NCI-H2227 (cell line): Measurements from ENCODE around the gene RGS7.
"Not testable (repeated sequence)": the region's sequence is repeated elsewhere in the genome, so short reads cannot be mapped to it uniquely, and the experiment has no call there.

Experiments
- DNase-seq: peaks from one replicate; lab custom pipeline; 2025; ENCODE audit not compliant: unreplicated experiment; lab: John Stamatoyannopoulos, UW

RGS7 gene

DNA sequence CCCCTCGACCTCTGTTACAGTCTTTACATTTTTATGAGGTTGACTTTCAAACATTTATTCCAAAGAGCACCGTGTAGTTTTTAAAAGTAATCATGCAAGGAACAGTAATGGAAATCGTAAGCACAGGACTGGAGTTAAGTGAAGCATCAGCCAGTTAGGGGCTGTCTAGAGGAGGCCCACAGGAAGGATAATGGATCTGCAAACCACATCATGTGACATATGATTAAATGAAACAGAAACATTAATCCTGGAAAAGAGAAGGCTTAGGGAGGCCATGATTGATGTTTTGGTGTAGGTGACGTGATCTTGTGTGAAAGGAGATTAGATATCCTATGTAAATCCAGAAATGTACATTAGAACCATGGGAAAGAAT, 25.0 kb downstream of the RGS7 start:
- no peak for DNase-seq

DNA sequence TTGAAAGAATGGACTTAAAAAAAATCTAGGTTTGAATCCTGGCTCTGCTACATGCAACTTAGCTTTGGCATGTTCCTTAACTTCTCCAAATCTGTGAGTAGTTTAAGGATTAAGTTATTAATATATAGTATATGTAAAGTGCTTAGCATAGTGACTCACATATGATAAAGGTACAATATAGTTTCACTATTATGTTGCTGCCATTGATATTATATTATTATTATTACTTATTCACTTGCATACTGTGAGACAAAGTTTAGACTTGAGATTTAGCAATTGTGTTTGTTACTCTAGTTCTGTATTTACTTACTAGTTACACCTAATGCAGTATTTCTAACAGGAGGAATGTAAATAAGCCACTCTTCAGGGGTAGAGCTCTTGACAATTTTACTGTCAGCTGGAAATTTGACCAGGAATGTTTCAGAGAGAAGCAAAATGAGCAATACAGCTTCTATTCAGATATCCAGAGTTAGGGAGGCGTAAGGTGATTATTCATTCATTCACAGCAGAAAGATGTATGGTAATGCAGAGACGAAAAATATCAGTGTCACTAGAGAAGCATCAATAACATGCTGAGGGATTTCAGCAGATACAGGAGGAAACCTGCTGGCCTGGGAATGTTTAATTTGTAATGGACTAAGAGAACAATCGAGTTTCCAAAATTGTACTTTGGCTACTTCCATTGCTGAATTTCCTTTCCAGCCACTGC, 25.5 kb downstream of the RGS7 start:
- no peak for DNase-seq

DNA sequence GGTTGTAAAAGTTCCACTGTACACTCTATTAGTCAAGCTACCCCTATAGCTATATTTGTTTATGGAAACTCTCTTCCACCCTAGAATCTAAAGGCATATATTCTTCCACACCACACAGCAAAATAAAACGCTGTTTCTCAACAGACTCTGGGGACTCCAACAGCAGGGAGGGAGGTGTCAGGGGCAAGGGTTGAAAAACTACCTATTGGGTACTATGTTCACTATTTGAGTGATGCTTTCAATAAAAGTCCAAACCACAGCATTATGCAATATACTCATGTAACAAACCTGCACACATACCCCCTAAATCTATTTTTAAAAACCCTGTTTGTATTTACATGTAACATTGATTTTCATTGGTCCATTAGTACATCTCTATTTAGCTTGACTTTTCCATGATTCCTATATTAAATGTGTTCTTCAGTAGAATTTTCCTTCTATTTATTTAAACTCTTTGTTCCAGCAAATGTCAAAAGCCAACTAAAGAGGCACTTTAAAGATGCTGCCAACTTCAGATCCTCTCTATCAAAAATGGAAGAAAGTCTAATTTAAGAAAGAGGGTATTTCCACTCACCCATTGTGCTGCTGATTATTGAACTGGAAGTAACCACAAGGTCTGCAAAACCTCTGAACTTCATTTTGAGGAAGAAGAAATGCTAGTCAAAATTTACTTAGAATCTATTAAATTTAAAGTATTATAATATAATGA, 26.2 kb downstream of the RGS7 start:
- DNase-seq, result no peak

DNA sequence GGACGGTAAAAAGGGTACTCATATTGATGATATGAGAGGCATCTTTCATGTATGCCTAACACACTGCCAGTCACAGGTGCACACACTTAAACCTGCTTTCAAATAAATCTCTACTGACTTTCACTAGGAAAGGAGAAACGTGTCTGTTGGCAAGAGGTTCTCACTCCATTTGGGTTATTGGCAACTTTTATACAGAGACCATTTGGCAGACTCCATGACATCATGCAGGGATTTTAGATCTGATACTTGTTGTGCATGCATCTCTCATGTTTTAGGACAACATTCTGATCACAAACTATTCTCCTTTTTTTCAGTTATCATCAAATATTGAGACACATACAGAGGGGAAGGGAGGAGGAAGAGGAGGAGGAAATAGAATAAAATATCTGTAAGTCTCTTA, 31.5 kb downstream of the RGS7 start:
- DNase-seq, result no peak

- DNase-seq, result no peak
Observed at GRCh38 chr1:241323514-241324195, 33.4 kb downstream of the RGS7 start.

DNA sequence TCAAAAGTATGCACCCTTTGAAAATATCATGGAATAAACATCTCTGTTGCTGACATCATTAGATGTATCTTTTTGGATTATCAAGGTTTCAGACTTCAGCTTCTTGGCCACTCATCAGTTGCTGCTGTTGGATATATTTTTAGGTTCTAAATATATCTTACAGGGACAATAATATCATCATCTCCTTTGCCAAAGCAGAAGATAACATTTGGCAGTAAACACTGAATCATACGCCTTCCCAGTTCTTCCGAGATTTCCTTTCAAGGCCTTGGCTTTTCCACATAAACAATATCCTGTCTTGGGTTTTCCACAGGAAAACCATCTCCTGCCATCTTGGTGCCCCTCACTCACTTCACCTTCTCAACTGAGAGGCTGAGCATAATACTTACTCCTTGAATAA, 39.3 kb downstream of the RGS7 start:
- no peak for DNase-seq

- no peak for DNase-seq
Observed at GRCh38 chr1:241316372-241316771, 40.6 kb downstream of the RGS7 start.

- no peak for DNase-seq
Observed at GRCh38 chr1:241311056-241311746, 45.8 kb downstream of the RGS7 start.

- DNase-seq, result no peak
Observed at GRCh38 chr1:241310451-241310850, 46.6 kb downstream of the RGS7 start.

DNA sequence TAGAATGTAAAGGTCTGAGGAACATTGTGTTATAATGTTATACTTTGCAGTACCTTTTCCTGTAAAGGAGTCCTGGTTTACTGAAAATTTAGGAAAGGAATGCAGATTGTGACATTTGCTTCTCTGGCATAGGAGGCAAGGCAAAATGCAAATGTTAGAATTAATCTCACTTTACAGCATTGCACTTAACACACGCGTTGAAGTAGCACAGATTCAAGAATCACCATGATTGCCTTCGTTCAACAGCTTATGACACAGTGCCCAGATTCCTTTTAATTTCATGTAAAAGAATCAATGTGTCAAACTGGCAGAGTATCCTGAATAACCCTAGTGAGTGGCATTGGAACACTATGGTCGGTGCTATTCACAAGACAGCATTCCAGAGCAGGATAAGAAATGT, 47.4 kb downstream of the RGS7 start:
- DNase-seq, result no peak

GRCh38 chr1:241308471-241308870, 48.5 kb downstream of the RGS7 start:
- no peak for DNase-seq

DNA sequence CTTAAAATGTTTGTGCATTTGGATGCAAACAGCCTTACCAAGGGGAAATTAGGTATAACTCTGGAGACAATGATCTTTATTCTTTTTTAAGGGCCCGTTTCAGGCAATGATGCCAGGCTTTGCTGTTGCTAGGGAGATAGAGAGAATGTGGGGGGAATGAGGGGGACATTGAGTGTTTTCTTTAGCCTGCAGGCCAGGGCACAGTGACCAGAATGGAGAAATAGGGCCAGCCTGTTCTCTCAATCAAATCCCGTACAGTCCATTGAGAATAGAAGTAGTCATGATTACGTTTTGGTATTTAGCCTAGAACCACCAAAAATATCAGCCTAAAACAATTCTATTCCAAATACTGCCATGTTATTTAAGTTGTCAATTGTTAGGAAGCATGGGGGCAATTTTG, 49.0 kb downstream of the RGS7 start:
- DNase-seq, result no peak

GRCh38 chr1:241306125-241306790, 50.7 kb downstream of the RGS7 start:
- DNase-seq, result no peak

GRCh38 chr1:241302024-241302423, 55.0 kb downstream of the RGS7 start:
- not testable (repeated sequence) for DNase-seq

- DNase-seq, result no peak
Observed at GRCh38 chr1:241299347-241299746, 57.7 kb downstream of the RGS7 start.

DNA sequence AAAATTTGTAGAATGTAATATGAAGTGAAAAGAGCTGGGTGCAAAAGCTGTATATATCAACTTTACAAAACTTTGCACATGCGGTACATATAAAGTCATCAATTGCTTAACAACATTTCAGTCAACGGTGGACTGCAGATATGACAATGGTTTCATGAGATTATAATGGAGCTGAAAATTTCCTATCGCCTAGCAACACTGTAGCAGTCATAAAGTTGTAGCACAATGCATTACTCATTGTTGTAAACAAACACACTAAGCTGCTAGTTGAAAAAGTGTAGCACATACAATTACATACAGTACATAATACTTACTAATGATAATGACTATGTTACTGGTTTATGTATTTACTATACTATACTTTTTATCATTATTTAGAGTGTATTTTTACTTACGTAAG, 64.0 kb downstream of the RGS7 start:
- DNase-seq, result no peak

DNA sequence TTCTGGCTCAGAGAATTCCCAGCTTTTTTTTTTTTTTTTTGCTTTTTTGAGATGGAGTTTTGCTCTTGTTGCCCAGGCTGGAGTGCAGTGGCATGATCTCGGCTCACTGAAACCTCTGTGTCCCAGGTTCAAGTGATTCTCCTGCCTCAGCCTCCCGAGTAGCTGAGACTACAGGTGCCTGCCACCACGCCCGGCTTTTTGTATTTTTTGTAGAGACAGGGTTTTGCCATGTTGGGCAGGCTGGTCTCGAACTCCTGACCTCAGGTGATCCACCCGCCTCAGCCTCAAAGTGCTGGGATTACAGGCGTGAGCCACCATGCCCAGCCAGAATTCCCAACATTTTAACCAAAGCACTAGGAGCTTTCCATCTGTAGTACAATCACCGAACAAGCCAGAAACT, 65.5 kb downstream of the RGS7 start:
- not testable (repeated sequence) for DNase-seq

GRCh38 chr1:241286486-241286885, 70.5 kb downstream of the RGS7 start:
- DNase-seq, result no peak

DNA sequence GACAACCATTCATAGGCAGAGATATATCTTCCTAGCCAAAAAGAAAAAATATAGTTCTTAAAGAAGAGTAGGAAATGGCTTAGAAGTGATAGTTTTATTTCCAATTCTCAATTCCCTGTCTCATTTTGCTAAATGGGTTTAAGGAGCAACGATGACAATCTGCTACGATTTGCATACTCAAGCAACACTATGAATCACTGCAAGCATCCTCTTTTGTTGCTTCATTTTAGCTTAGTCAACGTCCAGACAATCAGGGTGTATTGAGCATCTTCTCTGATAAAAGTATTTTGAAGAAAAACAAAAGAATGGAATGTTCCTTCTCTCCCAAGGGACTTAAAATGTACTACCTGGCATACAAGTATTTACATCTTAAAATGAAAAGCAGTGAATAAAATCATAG, 80.6 kb downstream of the RGS7 start:
- no peak for DNase-seq

GRCh38 chr1:241275981-241276380, 81.0 kb downstream of the RGS7 start:
- DNase-seq, result no peak

GRCh38 chr1:241275226-241275625, 81.8 kb downstream of the RGS7 start:
- DNase-seq, result no peak
